ENCODE data around the gene ABCA3. TPM values are rescaled to one million over a fixed set of nuclear protein-coding genes. Genes with fewer than 3 reads are reported as not detected.

The ABCA3 gene
- total RNA-seq, 4 donors from 2014 or later: 7.5 to 27.5 (median 12.3) TPM

GRCh38 chr16:2295056-2295798 lies 45.3 kb downstream of the ABCA3 start:
- H3K27me3 ChIP-seq: no peaks in the 10 kb centered on the region
- H3K4me3 ChIP-seq: no peak overlapping the region
- peaks cover 0 to 96% of the 10 kb centered on the region in 2 donors for H3K36me3 ChIP-seq
- H3K27ac ChIP-seq: no peak overlapping the region
- H3K9me3 ChIP-seq: no peaks in the 10 kb centered on the region
- TF ChIP-seq CTCF (IDR thresholded peaks at IDR 0.05): no peak
- no peak for TF ChIP-seq EP300 (IDR thresholded peaks at IDR 0.05)
- no peak for TF ChIP-seq POLR2AphosphoS5 (IDR thresholded peaks at IDR 0.05)
- no peak for TF ChIP-seq POLR2A (IDR thresholded peaks at IDR 0.05)
- 79% methylated on average over 5 to 7 of the region's 21 CpGs for WGBS, 2 donors (ENCODE audit: low coverage in 1 of 2)
- ATAC-seq: no peak
- no peaks in the 10 kb centered on the region for H3K4me1 ChIP-seq

- H3K4me3 ChIP-seq: no peak overlapping the region
- H3K4me1 ChIP-seq: no peaks in the 10 kb centered on the region
- no peaks in the 10 kb centered on the region for H3K9me3 ChIP-seq
- TF ChIP-seq POLR2AphosphoS5 (IDR thresholded peaks at IDR 0.05): no peak
- TF ChIP-seq POLR2A (IDR thresholded peaks at IDR 0.05): no peak
- no peak for TF ChIP-seq EP300 (IDR thresholded peaks at IDR 0.05)
- no peak for TF ChIP-seq CTCF (IDR thresholded peaks at IDR 0.05)
- no peaks in the 10 kb centered on the region for H3K27me3 ChIP-seq
- ATAC-seq: no peak
- H3K27ac ChIP-seq: no peak overlapping the region
- WGBS, 2 donors (ENCODE audit: low coverage in 1 of 2): 90 to 92% methylated on average over 2 to 5 of the region's 9 CpGs
- peaks cover 0 to 96% of the 10 kb centered on the region in 2 donors for H3K36me3 ChIP-seq
Measured at GRCh38 chr16:2292221-2292620, 48.3 kb downstream of the ABCA3 start.

- H3K27me3 ChIP-seq: no peaks in the 10 kb centered on the region
- no peak for ATAC-seq
- no peaks in the 10 kb centered on the region for H3K9me3 ChIP-seq
- no peak for TF ChIP-seq POLR2AphosphoS5 (IDR thresholded peaks at IDR 0.05)
- no peak for TF ChIP-seq CTCF (IDR thresholded peaks at IDR 0.05)
- no peak for TF ChIP-seq POLR2A (IDR thresholded peaks at IDR 0.05)
- TF ChIP-seq EP300 (IDR thresholded peaks at IDR 0.05): no peak
- H3K4me3 ChIP-seq: no peak overlapping the region
- H3K36me3 ChIP-seq: peaks cover 0 to 96% of the 10 kb centered on the region in 2 donors
- WGBS, 2 donors (ENCODE audit: low coverage in 1 of 2): 88 to 100% methylated on average over 2 to 3 of the region's 23 CpGs
- H3K4me1 ChIP-seq: no peaks in the 10 kb centered on the region
- H3K27ac ChIP-seq: no peak overlapping the region
Measured at GRCh38 chr16:2289282-2289681, 51.2 kb downstream of the ABCA3 start.

DNA sequence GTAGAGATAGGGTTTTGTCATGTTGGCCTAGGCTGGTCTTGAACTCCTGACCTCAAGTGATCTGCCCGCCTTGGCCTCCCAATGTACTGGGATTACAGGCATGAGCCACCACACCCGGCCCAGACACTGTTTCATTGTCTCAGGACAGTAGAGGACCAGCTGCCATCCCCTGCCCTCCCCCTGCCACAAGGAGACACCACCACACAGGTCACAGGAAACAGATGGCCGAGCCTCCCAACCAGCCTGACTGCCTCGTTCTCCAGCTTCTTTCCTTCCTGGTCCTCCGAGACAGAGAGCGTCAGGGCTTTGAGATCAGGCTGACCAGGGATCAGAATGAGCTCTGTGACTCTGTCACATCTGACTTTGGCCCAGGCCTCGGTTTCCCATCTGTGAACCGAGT lies 51.8 kb downstream of the ABCA3 start:
- no peak for ATAC-seq
- Histone ChIP-seq H3K27me3 (no peaks in the 10 kb centered on the region), H3K36me3 (peaks cover 0 to 97% of the 10 kb centered on the region in 2 donors), H3K4me1 (no peaks in the 10 kb centered on the region), H3K4me3 (no peak overlapping the region), H3K9me3 (no peaks in the 10 kb centered on the region), H3K27ac (no peak overlapping the region)
- WGBS, 2 donors (ENCODE audit: low coverage in 1 of 2): 67% methylated on average over 1 of the region's 8 CpGs; no CpG with 5 or more reads in 1 of the 2 donors
- TF ChIP-seq EP300 (IDR thresholded peaks at IDR 0.05): no peak
- no peak for TF ChIP-seq CTCF (IDR thresholded peaks at IDR 0.05)
- TF ChIP-seq POLR2A (IDR thresholded peaks at IDR 0.05): no peak
- no peak for TF ChIP-seq POLR2AphosphoS5 (IDR thresholded peaks at IDR 0.05)

Measured in gastroesophageal sphincter (tissue), 4 donors.